ENCODE data around the gene SMARCB1.

The SMARCB1 gene

GRCh38 chr22:23773483-23774113 lies 13.2 kb upstream of the SMARCB1 start:
- no CpG with 5 or more reads among the region's 7 CpGs for WGBS, 2 donors (ENCODE audit: extremely low coverage in 2 of 2, insufficient read length in 2 of 2, insufficient replicate concordance in 1 of 2)
- Histone ChIP-seq H4K91ac (ENCODE audit: low read depth, low read length, poor library complexity) (peak overlapping the region; percentile 24), H2AK5ac (ENCODE audit: low read depth, low read length) (peak overlapping the region; percentile 92), H3K4me2 (ENCODE audit: insufficient read depth, low read length, poor library complexity, severe bottlenecking) (peak overlapping the region; percentile 80), H3K9me3 (replicated peaks in 1 of 2; ENCODE audit: control insufficient read depth in 2 of 2, insufficient read depth in 1 of 2, low read depth in 1 of 2, low read length in 2 of 2) (no peaks in the 10 kb centered on the region), H3K4me3 (ENCODE audit: low read length in 2 of 2) (peak overlapping the region; percentile 51 to 77), H2BK15ac (ENCODE audit: low read length) (peak overlapping the region; percentile 79), H4K8ac (ENCODE audit: low read depth, low read length) (no peak overlapping the region), H3K27ac (replicated peaks; ENCODE audit: low read length) (no peak overlapping the region), H3K36me3 (replicated peaks in 1 of 2; ENCODE audit: control insufficient read depth in 2 of 2, insufficient read depth in 2 of 2, low read length in 2 of 2) (no peaks in the 10 kb centered on the region), H3K27me3 (ENCODE audit: control insufficient read depth in 3 of 3, insufficient read depth in 3 of 3, low read depth in 1 of 3, low read length in 3 of 3) (peaks cover 0 to 18% (median 14%) of the 10 kb centered on the region in 3 experiments), H3K14ac (ENCODE audit: low read length) (peak overlapping the region; percentile 56), H3K4me1 (ENCODE audit: control insufficient read depth in 2 of 2, insufficient read depth in 1 of 2, low read depth in 1 of 2, low read length in 2 of 2) (peaks cover 15 to 22% of the 10 kb centered on the region in 2 donors), H2AFZ (ENCODE audit: low read length) (peak overlapping the region; percentile 87), H3K18ac (ENCODE audit: low read length) (peak overlapping the region; percentile 84), H2BK12ac (ENCODE audit: low read length) (peak overlapping the region; percentile 96), H2BK5ac (ENCODE audit: low read length) (peak overlapping the region; percentile 68), H3K9ac (ENCODE audit: low read depth, low read length, poor library complexity) (peak overlapping the region; percentile 60), H2BK120ac (ENCODE audit: low read depth, low read length) (peak overlapping the region; percentile 56), H3K79me1 (ENCODE audit: low read depth, low read length) (peaks cover 2% of the 10 kb centered on the region), H3K23ac (ENCODE audit: low read depth, low read length, poor library complexity) (peak overlapping the region; percentile 85), H3K4ac (ENCODE audit: low read length) (no peak overlapping the region)
- DNase-seq (ENCODE audit: low spot score): no peak

GRCh38 chr22:23774114-23774921 lies 12.4 kb upstream of the SMARCB1 start:
- Histone ChIP-seq H4K91ac (ENCODE audit: low read depth, low read length, poor library complexity) (peak overlapping the region; percentile 24), H2BK15ac (ENCODE audit: low read length) (peak overlapping the region; percentile 79), H3K36me3 (replicated peaks in 1 of 2; ENCODE audit: control insufficient read depth in 2 of 2, insufficient read depth in 2 of 2, low read length in 2 of 2) (no peaks in the 10 kb centered on the region), H2BK12ac (ENCODE audit: low read length) (peak overlapping the region; percentile 96), H3K14ac (ENCODE audit: low read length) (no peak overlapping the region), H3K4ac (ENCODE audit: low read length) (no peak overlapping the region), H4K8ac (ENCODE audit: low read depth, low read length) (no peak overlapping the region), H2AFZ (ENCODE audit: low read length) (no peak overlapping the region), H3K4me2 (ENCODE audit: insufficient read depth, low read length, poor library complexity, severe bottlenecking) (no peak overlapping the region), H3K9me3 (replicated peaks in 1 of 2; ENCODE audit: control insufficient read depth in 2 of 2, insufficient read depth in 1 of 2, low read depth in 1 of 2, low read length in 2 of 2) (no peaks in the 10 kb centered on the region), H2AK5ac (ENCODE audit: low read depth, low read length) (peak overlapping the region; percentile 92), H3K23ac (ENCODE audit: low read depth, low read length, poor library complexity) (no peak overlapping the region), H3K27ac (replicated peaks; ENCODE audit: low read length) (no peak overlapping the region), H3K9ac (ENCODE audit: low read depth, low read length, poor library complexity) (no peak overlapping the region), H3K4me1 (ENCODE audit: control insufficient read depth in 2 of 2, insufficient read depth in 1 of 2, low read depth in 1 of 2, low read length in 2 of 2) (peaks cover 13 to 18% of the 10 kb centered on the region in 2 donors), H2BK120ac (ENCODE audit: low read depth, low read length) (no peak overlapping the region), H3K27me3 (ENCODE audit: control insufficient read depth in 3 of 3, insufficient read depth in 3 of 3, low read depth in 1 of 3, low read length in 3 of 3) (peaks cover 0 to 14% (median 14%) of the 10 kb centered on the region in 3 experiments), H2BK5ac (ENCODE audit: low read length) (peak overlapping the region; percentile 68), H3K4me3 (ENCODE audit: low read length in 2 of 2) (no peak overlapping the region), H3K79me1 (ENCODE audit: low read depth, low read length) (peaks cover 2% of the 10 kb centered on the region), H3K18ac (ENCODE audit: low read length) (peak overlapping the region; percentile 84)
- DNase-seq (ENCODE audit: low spot score): no peak
- no CpG with 5 or more reads among the region's 12 CpGs for WGBS, 2 donors (ENCODE audit: extremely low coverage in 2 of 2, insufficient read length in 2 of 2, insufficient replicate concordance in 1 of 2)

- Histone ChIP-seq H3K9me3 (replicated peaks in 1 of 2; ENCODE audit: control insufficient read depth in 2 of 2, insufficient read depth in 1 of 2, low read depth in 1 of 2, low read length in 2 of 2) (no peaks in the 10 kb centered on the region), H3K14ac (ENCODE audit: low read length) (no peak overlapping the region), H3K79me1 (ENCODE audit: low read depth, low read length) (peaks cover 2% of the 10 kb centered on the region), H2BK120ac (ENCODE audit: low read depth, low read length) (no peak overlapping the region), H2AK5ac (ENCODE audit: low read depth, low read length) (peak overlapping the region; percentile 2), H3K27ac (replicated peaks; ENCODE audit: low read length) (no peak overlapping the region), H3K4ac (ENCODE audit: low read length) (no peak overlapping the region), H3K36me3 (replicated peaks in 1 of 2; ENCODE audit: control insufficient read depth in 2 of 2, insufficient read depth in 2 of 2, low read length in 2 of 2) (no peaks in the 10 kb centered on the region), H4K91ac (ENCODE audit: low read depth, low read length, poor library complexity) (no peak overlapping the region), H3K23ac (ENCODE audit: low read depth, low read length, poor library complexity) (no peak overlapping the region), H3K9ac (ENCODE audit: low read depth, low read length, poor library complexity) (no peak overlapping the region), H3K4me1 (ENCODE audit: control insufficient read depth in 2 of 2, insufficient read depth in 1 of 2, low read depth in 1 of 2, low read length in 2 of 2) (peaks cover 12 to 18% of the 10 kb centered on the region in 2 donors), H4K8ac (ENCODE audit: low read depth, low read length) (no peak overlapping the region), H2BK15ac (ENCODE audit: low read length) (no peak overlapping the region), H3K4me2 (ENCODE audit: insufficient read depth, low read length, poor library complexity, severe bottlenecking) (no peak overlapping the region), H3K27me3 (ENCODE audit: control insufficient read depth in 3 of 3, insufficient read depth in 3 of 3, low read depth in 1 of 3, low read length in 3 of 3) (peaks cover 0 to 14% (median 13%) of the 10 kb centered on the region in 3 experiments), H3K18ac (ENCODE audit: low read length) (no peak overlapping the region), H3K4me3 (ENCODE audit: low read length in 2 of 2) (no peak overlapping the region), H2BK12ac (ENCODE audit: low read length) (no peak overlapping the region), H2BK5ac (ENCODE audit: low read length) (no peak overlapping the region), H2AFZ (ENCODE audit: low read length) (no peak overlapping the region)
- DNase-seq (ENCODE audit: low spot score): no peak
- WGBS, 2 donors (ENCODE audit: extremely low coverage in 2 of 2, insufficient read length in 2 of 2, insufficient replicate concordance in 1 of 2): no CpG with 5 or more reads among the region's 2 CpGs
Measured at GRCh38 chr22:23774922-23775436, 11.8 kb upstream of the SMARCB1 start.
